ENCODE data around the gene RNF26. TPM values are rescaled to one million over a fixed set of nuclear protein-coding genes. Genes with fewer than 3 reads are reported as not detected.

RNF26 gene
- total RNA-seq, result 20.6 TPM
- long read RNA-seq, transcript RNF26-201 (1 exons, 2,787 nt), result major isoform, 81 of 81 reads
- long read RNA-seq, partial matches to known transcripts, result 0 of 81 reads
- long read RNA-seq, other reads (novel, unspliced or antisense), result 0 of 81 reads

DNA sequence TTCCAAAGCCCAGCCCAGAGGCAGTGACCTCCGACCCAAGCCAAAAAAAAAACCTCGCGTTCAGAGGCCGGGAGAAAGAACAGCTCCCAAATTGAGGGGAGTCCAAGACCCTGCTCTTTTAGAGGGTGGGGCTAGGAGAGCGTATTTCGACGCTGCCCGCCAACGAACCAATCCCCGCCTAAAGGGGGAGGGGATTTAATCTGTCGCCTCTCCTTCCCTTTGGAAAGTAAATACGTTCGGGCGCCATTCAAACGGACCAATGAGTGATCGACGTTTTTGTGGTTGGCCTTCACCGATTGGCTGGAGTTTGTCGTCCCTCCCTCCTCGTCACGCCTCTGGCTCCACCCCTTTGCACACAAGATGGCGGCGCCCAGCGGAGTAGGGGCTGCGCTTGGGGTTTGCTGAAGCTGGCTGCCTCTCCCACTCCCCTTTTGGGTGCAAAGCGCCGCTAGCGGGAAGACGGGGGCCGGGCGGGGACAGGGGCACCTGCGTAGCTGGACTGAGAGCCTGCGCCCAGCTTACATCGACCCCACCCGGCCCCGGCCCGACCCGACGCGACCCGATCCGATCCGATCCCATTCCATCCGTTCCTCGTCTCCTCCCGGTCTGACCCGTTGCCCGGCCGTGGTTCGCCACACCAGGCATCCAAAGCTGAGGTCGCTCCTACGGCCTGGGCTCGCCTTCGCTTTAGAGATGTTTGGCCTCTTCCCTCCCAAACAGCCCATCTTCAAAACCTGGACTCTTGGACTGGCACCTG lies at the start of gene RNF26:
Gene RNF26, plus strand, starts transcription at position 354 of the 757 bp plus-strand sequence. CDS start 596 bp downstream, outside the sequence.
- peak; percentile 95 for DNase-seq (ENCODE audit: low spot score)

DNA sequence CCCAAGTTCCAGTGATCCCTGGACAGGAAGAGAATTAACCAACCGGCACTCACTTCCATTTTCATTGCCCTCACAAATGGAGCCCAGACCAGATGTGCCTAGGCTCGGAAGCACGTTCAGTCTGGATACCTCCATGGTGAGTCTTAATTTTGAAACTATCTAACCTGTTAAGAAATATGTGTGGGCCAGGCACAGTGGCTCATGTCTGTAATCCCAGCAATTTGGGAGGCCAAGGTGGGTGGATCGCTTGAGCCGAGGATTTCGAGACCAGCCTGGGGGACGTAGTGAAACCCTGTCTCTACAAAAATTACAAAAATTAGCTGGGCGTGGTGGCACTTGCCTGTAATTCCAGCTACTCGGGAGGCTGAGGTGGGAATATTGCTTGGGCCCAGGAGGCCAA lies 48.9 kb upstream of the RNF26 start:
- no peak for DNase-seq (ENCODE audit: low spot score)

- no peak for DNase-seq (ENCODE audit: low spot score)
Observed at GRCh38 chr11:119288219-119288618, 46.1 kb upstream of the RNF26 start.

DNA sequence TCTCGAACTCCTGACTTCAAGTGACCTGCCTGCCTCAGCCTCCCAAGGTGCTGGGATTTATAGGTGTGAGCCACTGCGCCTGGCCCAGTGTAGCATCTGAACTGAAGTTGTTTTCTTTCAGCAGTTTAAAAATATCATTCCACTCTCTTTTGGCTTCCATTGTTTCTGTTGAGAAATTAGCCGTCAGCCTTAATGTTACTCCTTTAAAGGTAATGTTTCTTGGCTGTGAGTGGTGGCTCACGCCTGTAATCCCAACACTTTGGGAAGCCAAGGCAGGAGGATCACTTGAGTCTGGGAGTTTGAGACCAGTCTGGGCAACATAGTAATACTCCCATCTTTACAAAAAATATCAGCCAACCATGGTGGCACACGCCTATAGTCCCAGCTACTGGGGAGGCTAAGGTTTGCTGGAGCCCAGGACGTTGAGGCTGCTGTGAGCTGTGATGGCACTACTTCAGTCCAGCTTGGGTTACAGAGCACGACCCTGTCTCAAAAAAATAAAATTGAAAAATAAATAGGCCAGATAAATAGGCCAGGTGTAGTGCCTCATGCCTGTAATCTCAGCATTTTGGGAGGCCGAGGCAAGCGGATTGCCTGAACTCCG lies 43.3 kb upstream of the RNF26 start:
- no peak for DNase-seq (ENCODE audit: low spot score)

- no peak for DNase-seq (ENCODE audit: low spot score)
Observed at GRCh38 chr11:119293461-119293860, 40.9 kb upstream of the RNF26 start.

GRCh38 chr11:119295178-119295577 lies 39.1 kb upstream of the RNF26 start:
- no peak for DNase-seq (ENCODE audit: low spot score)

DNA sequence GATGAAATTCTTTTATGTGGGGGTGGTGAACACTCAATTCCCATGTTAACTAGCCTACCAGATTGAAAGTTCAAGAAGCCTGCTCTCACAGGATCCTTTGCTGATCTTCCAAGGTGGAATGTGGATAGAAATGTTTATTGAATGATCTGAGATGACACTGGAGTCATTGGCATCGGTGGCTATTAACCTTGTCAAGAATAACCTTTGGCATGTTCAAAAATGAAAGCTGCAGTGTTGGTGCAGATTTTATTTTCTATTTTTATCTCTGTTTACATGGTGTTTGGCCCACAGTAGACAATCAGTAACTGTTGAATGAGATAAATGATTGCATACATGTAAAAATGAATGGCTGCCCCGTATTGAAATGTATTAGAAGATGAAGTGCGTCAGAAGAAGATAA lies 36.4 kb upstream of the RNF26 start:
- DNase-seq (ENCODE audit: low spot score), result no peak

GRCh38 chr11:119298726-119299125 lies 35.6 kb upstream of the RNF26 start:
- DNase-seq (ENCODE audit: low spot score), result no peak

DNA sequence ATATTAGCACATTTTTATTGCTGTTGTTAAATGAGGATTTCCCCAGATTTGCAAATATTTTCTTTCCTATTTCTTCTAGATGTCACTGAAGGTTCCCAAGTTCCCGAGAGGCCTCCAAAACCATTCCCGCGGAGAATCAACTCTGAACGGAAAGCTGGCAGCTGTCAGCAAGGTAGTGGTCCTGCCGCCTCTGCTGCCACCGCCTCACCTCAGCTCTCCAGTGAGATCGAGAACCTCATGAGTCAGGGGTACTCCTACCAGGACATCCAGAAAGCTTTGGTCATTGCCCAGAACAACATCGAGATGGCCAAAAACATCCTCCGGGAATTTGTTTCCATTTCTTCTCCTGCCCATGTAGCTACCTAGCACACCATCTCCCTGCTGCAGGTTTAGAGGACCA lies 34.9 kb upstream of the RNF26 start:
- DNase-seq (ENCODE audit: low spot score), result no peak

DNA sequence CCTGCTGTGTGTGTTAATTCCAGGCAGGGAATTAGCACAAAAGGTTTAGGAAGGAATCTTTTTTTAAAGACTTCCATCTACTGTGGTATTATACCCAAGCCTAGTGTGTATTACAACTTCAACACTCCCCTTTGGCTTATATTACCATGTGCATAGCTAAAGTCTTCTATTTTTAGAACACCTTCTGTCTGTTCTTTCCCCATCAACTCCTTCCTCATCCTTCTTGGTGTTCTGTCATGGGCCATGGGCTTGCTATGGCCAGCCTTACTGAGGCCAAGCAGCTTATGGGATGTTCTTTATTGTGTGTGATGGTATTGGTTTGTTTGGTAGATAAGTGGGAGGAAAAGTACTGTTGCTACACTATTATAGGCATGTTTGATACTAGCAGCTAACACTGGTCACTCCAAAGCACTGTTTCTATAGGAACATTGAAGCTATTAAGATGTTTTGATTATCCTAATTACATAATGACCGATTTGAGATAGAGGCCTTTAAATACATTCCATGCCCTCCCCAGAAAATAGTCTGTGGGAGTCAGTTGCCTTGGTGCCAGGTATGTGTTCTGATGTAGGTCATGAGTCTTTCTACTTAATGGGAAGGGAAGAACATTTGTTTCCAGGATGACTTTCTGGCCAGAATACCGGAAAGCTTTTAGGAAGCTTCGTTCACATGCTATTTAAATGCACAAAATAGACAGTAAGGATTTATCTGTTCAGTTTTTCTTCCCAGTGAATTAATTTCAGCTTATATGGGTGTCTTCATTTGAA lies 33.9 kb upstream of the RNF26 start:
- no peak for DNase-seq (ENCODE audit: low spot score)

GRCh38 chr11:119303227-119303718 lies 31.1 kb upstream of the RNF26 start:
- no peak for DNase-seq (ENCODE audit: low spot score)

- no peak for DNase-seq (ENCODE audit: low spot score)
Observed at GRCh38 chr11:119305556-119306372, 28.6 kb upstream of the RNF26 start.

GRCh38 chr11:119306373-119306890 lies 27.9 kb upstream of the RNF26 start:
- no peak for DNase-seq (ENCODE audit: low spot score)

GRCh38 chr11:119307219-119307618 lies 27.1 kb upstream of the RNF26 start:
- no peak for DNase-seq (ENCODE audit: low spot score)

GRCh38 chr11:119307974-119308373 lies 26.4 kb upstream of the RNF26 start:
- DNase-seq (ENCODE audit: low spot score), result no peak

DNA sequence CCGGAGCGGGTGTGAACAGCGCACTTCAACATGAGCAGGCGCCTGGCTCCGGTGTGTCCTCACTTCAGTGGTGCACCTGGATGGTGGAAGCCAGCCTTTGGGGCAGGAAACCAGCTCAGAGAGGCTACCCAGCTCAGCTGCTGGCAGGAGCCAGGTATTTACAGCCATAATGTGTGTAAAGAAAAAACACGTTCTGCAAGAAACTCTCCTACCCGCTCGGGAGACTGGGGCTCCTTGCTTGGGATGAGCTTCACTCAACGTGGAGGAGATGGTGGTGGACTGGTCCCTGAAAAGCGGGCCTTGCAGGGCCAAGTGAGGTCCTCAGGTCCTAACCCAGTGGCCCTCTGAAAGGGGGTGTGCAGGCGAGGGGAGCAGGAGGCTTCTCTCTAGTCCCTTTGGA lies 24.9 kb upstream of the RNF26 start:
- DNase-seq (ENCODE audit: low spot score), result no peak

GRCh38 chr11:119309953-119310681 lies 24.2 kb upstream of the RNF26 start:
- no peak for DNase-seq (ENCODE audit: low spot score)

GRCh38 chr11:119310682-119311052 lies 23.7 kb upstream of the RNF26 start:
- no peak for DNase-seq (ENCODE audit: low spot score)

DNA sequence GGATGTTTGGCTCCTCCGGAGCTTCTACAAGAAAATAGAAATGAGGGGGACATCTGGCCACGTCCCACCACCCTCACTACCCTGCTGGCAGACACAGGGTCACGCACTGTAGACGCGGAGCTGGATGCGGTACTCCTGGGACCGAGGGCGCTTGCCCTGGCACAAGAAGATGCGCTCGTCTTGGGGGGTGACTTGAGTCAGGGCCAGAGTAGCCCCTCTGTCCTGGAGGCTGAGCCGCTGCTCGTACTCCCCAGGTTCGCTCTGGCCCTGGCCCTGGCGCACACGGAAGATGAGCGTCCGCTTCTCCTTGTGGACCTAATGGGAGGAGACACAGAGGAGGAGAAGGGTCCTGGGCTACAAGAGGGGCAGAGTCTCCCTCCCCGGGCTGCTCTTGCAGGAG lies 19.6 kb upstream of the RNF26 start:
- DNase-seq (ENCODE audit: low spot score), result no peak
